H1 (cell line): ENCODE measurements around the gene FPR2.

Source experiments
- CTCF ChIP-seq, 3 experiments: IDR thresholded peaks; 1 replicate in 2 of 3; 2 replicates in 1 of 3; pipeline versions ENCODE4 v1.5.1 to v1.6.1; 2011; ENCODE audit warnings: low read length in 3 of 3, mild to moderate bottlenecking in 3 of 3, inconsistent platforms in 2 of 3, low read depth in 1 of 3, moderate library complexity in 1 of 3; ENCODE audit not compliant: insufficient read depth in 1 of 3; ENCODE audit errors: control extremely low read depth in 1 of 3
- TF ChIP-seq, protein P1 (sequence below): IDR thresholded peaks from 2 replicates; pipeline ENCODE4 v1.6.1; 2012; ENCODE audit warnings: inconsistent platforms

- no peak for TF ChIP-seq CTCF (IDR thresholded peaks at IDR 0.05; ENCODE audit: control extremely low read depth in 1 of 3, insufficient read depth in 1 of 3, low read depth in 1 of 3, low read length in 3 of 3)
- TF ChIP-seq, protein P1, sequence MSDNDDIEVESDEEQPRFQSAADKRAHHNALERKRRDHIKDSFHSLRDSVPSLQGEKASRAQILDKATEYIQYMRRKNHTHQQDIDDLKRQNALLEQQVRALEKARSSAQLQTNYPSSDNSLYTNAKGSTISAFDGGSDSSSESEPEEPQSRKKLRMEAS = no peak
Measured at GRCh38 chr19:51809787-51810186, 48.8 kb downstream of the FPR2 start.
